MM.1S (cell line): ENCODE measurements around the gene NCAM2.

ENCODE experiments used
- DNase-seq: peaks from one replicate; pipeline ENCODE4 v3.0.0-alpha.2; 2015
- H2AFZ ChIP-seq: fragments of 300-600 bp; sonication (generic); 2 replicates; pipeline ENCODE4 v1.6.0; 2016; ENCODE audit warnings: antibody characterized with exemption, low read length
- H3F3A ChIP-seq: fragments of 300-600 bp; sonication (generic); 2 replicates; pipeline ENCODE4 v1.6.1; 2016; ENCODE audit warnings: mild to moderate bottlenecking, antibody characterized with exemption, low read length, moderate library complexity, mixed read lengths; ENCODE audit not compliant: insufficient read depth
- H3K27ac ChIP-seq: fragments of 300-600 bp; sonication (generic); 2 replicates; pipeline ENCODE4 v1.5.1; 2016; ENCODE audit warnings: mild to moderate bottlenecking, low read length
- H3K27me3 ChIP-seq: fragments of 300-600 bp; sonication (generic); replicated peaks from 2 replicates; pipeline ENCODE4 v1.6.0; 2016; ENCODE audit warnings: low read length; ENCODE audit not compliant: insufficient read depth
- H3K36me3 ChIP-seq: fragments of 300-600 bp; sonication (generic); replicated peaks from 2 replicates; pipeline ENCODE4 v1.6.1; 2016; ENCODE audit warnings: mild to moderate bottlenecking, low read length, mixed read lengths; ENCODE audit not compliant: insufficient read depth
- H3K4me1 ChIP-seq: fragments of 300-600 bp; sonication (generic); 2 replicates; pipeline ENCODE4 v1.6.1; 2016; ENCODE audit warnings: low read length, mixed read lengths
- H3K4me2 ChIP-seq: fragments of 300-600 bp; sonication (generic); 2 replicates; pipeline ENCODE4 v1.6.0; 2016; ENCODE audit warnings: low read depth, low read length
- H3K4me3 ChIP-seq: fragments of 300-600 bp; sonication (generic); 2 replicates; pipeline ENCODE4 v1.5.1; 2016; ENCODE audit warnings: low read length, mixed read lengths
- H3K79me2 ChIP-seq: fragments of 300-600 bp; sonication (generic); 2 replicates; pipeline ENCODE4 v1.6.1; 2016; ENCODE audit warnings: mixed run types, low read length, mixed read lengths
- H3K9ac ChIP-seq: fragments of 300-600 bp; sonication (generic); 2 replicates; pipeline ENCODE4 v1.6.1; 2016; ENCODE audit warnings: low read length, mixed read lengths
- H3K9me2 ChIP-seq: fragments of 300-600 bp; sonication (generic); replicated peaks from 2 replicates; pipeline ENCODE4 v1.6.1; 2016; ENCODE audit warnings: mild to moderate bottlenecking, low read length, mixed read lengths; ENCODE audit not compliant: insufficient read depth
- H3K9me3 ChIP-seq: fragments of 300-600 bp; sonication (generic); replicated peaks from 2 replicates; pipeline ENCODE4 v1.6.1; 2016; ENCODE audit warnings: mild to moderate bottlenecking, low read length, mixed read lengths; ENCODE audit not compliant: insufficient read depth
- H4K20me1 ChIP-seq: fragments of 300-600 bp; sonication (generic); 2 replicates; pipeline ENCODE4 v1.6.1; 2016; ENCODE audit warnings: mild to moderate bottlenecking, low read length, moderate library complexity, mixed read lengths; ENCODE audit not compliant: insufficient read depth
- CTCF ChIP-seq: fragments of 300-600 bp; sonication (generic); IDR thresholded peaks from 2 replicates; pipeline ENCODE4 v1.5.1; 2016; ENCODE audit warnings: antibody characterized with exemption, low read length, mixed read lengths
- EZH2 ChIP-seq: fragments of 300-600 bp; sonication (generic); optimal IDR thresholded peaks from 2 replicates; pipeline ENCODE3; 2017; ENCODE audit warnings: low read depth, mild to moderate bottlenecking, antibody characterized with exemption, low read length, mixed read lengths
- EZH2phosphoT487 ChIP-seq: fragments of 300-600 bp; sonication (generic); IDR thresholded peaks from 2 replicates; pipeline ENCODE4 v1.6.1; 2018; ENCODE audit warnings: antibody characterized with exemption, low read length

NCAM2 gene

GRCh38 chr21:21241391-21241790 is 243.2 kb downstream of the NCAM2 start:
- Histone ChIP-seq H3K36me3 (no peaks in the 10 kb centered on the region), H2AFZ (no peak overlapping the region), H3K4me1 (no peaks in the 10 kb centered on the region), H3F3A (no peaks in the 10 kb centered on the region), H3K79me2 (no peaks in the 10 kb centered on the region), H3K4me2 (no peak overlapping the region), H3K9me2 (no peaks in the 10 kb centered on the region), H3K27ac (no peak overlapping the region), H3K4me3 (no peak overlapping the region), H3K27me3 (no peaks in the 10 kb centered on the region), H4K20me1 (no peaks in the 10 kb centered on the region), H3K9ac (no peak overlapping the region), H3K9me3 (no peaks in the 10 kb centered on the region)
- TF ChIP-seq CTCF (no peak), EZH2 (no peak), EZH2phosphoT487 (no peak)
- DNase-seq = no peak

GRCh38 chr21:21246007-21246406 is 247.8 kb downstream of the NCAM2 start:
- Histone ChIP-seq H3K4me3 (no peak overlapping the region), H3K9me2 (no peaks in the 10 kb centered on the region), H3K36me3 (no peaks in the 10 kb centered on the region), H3K4me1 (no peaks in the 10 kb centered on the region), H3K4me2 (no peak overlapping the region), H3F3A (no peaks in the 10 kb centered on the region), H3K27ac (no peak overlapping the region), H3K9me3 (no peaks in the 10 kb centered on the region), H4K20me1 (no peaks in the 10 kb centered on the region), H3K79me2 (no peaks in the 10 kb centered on the region), H3K27me3 (no peaks in the 10 kb centered on the region), H2AFZ (no peak overlapping the region), H3K9ac (no peak overlapping the region)
- no peak for DNase-seq
- TF ChIP-seq EZH2 (no peak), CTCF (no peak), EZH2phosphoT487 (no peak)

DNA sequence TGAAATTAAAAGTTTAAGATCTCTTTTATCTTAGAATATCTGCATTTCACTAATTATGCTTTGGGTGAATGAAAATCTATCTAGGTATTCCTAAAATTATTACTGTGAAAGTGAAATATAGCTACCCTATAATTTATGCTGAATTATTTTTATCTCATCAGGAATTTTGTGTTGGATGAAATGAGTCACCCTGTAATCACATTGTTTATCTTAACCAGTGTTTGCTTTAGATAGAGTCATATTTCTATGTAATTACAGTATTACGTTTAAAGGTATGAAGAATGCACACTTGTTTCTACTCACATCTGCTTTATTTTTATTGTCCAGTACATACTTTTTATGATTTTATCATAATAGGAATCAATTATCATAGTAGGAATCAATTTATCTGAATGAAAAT is 249.2 kb downstream of the NCAM2 start:
- no peak for DNase-seq
- Histone ChIP-seq H4K20me1 (no peaks in the 10 kb centered on the region), H3K4me3 (no peak overlapping the region), H3K4me1 (no peaks in the 10 kb centered on the region), H3K27ac (no peak overlapping the region), H3K9ac (no peak overlapping the region), H3K4me2 (no peak overlapping the region), H3K79me2 (no peaks in the 10 kb centered on the region), H3K9me2 (no peaks in the 10 kb centered on the region), H3K27me3 (no peaks in the 10 kb centered on the region), H3K9me3 (no peaks in the 10 kb centered on the region), H3F3A (no peaks in the 10 kb centered on the region), H2AFZ (no peak overlapping the region), H3K36me3 (no peaks in the 10 kb centered on the region)
- TF ChIP-seq EZH2 (no peak), EZH2phosphoT487 (no peak), CTCF (no peak)
